Ishikawa (cell line): ENCODE data around the gene PROCA1.

Experiments used
- CEBPB ChIP-seq: IDR thresholded peaks from 2 replicates; pipeline ENCODE4 v1.6.1; 2012
- EP300 ChIP-seq: IDR thresholded peaks from 2 replicates; pipeline ENCODE4 v1.6.1; 2012; ENCODE audit warnings: borderline replicate concordance

- TF ChIP-seq EP300 = no peak
- no peak for TF ChIP-seq CEBPB
Measured at GRCh38 chr17:28724500-28725165, 12.9 kb upstream of the PROCA1 start.
